NCI-H2171 treated with DMSO at 0.1 percent for 48 hours (cell line): ENCODE measurements around the gene LHX2.

Experiments
- DNase-seq: peaks from one replicate; lab custom pipeline; 2025; lab: John Stamatoyannopoulos, UW

The LHX2 gene

DNA sequence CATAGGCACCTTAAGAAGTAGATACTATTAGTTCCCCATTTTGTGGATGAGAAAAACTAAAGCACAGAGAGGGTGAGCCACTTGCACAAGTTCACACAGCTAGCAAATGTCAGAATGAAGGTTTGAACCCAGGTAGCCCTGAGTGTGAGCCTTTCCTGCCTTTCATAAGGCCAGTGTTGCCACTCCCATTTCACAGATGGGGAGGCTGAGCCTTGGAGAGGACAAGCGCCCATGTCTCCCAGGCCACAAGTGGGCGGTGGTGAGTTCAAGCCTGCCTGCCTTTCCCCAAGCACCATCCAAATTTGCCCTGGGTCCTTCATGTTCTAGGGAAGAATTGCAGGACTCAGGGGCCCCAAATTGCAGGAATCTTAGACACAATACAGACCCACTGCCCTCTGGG, 50.6 kb downstream of the LHX2 start:
- DNase-seq, result no peak

DNA sequence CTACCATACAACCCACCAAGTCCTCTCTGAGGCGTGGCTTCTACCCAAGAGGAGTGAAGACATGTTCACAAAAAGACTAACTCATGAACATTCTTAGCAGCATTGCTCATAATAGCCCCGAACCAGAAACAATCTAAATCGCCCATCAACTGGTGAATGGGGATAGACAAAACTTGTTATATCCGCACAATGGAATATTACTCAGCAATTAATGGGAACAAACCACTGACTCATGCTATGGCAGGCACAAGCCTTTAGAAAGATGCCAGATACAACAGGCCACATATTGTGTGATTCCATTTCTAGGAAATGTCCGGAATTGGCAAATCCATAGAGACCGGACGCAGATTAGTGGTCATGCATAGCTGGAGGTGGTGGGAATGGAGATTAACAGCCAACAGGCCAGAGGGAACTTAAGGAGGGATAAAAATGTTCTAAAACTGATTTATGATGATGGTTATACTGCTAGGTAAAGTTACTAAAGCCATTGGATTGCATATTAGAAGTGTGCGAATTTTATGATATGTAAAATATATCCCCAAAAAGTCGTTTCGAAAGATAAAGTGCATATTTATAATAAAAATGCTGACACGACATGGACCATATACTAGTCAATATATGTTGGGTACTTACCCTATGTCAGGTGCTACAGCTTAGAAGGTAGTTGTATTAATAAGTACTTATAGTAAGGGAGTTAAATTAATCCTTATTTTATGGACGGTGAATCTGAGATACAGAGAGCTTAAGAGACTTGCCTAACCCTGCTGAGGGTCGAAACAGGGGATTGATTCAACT, 55.4 kb downstream of the LHX2 start:
- DNase-seq, result no peak

DNA sequence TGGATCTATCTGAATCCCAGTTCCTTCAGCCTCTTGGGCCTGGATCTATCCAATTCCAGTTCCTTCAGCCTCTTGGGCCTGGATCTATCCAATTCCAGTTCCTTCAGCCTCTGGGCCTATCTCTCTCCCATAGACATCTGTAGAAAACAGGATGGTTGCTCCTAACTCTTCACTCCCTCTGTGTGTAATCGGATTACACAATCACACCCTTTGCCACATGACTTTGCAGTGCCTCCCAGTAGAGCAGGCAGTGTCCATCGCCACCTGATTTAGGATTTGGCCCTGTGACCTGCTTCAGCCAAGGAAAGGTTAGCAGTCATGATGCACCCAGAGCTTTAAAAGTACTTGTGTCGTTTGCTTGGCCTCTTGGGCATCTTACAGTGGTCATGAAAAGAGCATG, 56.7 kb downstream of the LHX2 start:
- no peak for DNase-seq

DNA sequence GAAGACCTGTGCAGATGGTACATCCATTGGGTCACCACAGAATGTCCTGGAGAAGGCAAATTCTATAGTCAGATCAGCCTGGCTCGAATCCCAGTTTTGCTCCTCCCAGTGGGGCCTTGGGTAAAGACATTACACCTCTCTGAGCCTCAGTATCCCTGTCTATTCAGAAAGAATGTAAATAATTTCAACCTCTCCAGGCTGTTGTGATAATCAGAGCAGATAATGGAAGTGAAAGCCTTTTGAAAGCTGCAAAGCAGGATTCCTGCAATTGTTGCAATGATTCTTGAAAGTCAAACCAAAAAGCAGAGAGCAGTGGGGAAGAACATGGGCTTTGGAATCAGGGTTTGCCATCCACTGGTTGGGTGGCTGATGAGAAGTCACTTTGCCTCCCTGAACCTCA, 63.2 kb downstream of the LHX2 start:
- DNase-seq, result no peak

DNA sequence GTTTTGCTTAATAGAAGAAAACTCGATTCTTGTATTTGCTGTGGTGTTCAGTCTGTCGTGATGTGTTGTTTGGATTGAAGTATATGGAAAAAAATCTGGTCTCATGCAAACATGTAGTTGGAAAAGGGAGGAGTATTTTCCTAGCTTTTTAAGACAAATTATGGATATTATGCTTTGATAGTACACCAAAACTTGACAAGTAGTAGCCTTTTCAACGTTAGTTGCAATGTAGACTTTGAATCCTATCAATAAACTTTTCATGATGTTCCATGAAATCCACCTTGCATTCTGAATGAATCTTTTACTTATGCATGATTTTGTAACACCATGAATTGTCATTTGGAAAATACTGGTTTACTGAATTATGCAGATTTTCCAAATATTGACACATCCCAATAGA, 64.2 kb downstream of the LHX2 start:
- DNase-seq, result no peak

DNA sequence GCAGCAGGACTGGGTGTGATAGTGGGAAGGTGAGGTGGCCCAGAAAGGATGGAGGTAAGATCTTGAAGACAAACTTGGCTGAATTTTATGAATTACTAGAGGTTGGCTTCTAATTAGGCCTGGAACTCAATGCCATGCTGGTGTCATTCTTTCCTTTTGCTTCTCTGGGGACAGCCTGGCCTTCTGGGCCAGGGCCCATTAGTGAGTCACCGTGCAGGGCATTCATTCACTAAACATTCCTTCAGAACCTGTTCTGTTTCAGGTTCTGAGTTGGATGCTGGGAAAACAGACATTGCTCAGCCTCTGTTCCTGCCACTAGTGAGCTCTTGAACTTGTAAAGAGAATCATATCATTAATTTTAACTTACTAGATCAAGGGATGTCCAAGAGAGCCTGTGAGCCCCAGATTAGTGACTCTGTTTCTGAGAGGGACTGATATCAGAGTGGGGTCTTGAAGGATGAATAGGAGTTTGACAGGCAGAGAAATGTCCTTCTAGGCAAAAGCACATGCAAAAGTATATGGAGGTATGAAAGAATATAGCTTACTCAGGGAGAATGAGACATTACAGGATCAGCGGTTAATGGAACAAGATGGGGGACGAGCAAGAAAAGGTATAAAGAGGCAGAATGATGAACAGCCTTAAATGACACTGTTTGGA, 66.5 kb downstream of the LHX2 start:
- DNase-seq, result no peak

DNA sequence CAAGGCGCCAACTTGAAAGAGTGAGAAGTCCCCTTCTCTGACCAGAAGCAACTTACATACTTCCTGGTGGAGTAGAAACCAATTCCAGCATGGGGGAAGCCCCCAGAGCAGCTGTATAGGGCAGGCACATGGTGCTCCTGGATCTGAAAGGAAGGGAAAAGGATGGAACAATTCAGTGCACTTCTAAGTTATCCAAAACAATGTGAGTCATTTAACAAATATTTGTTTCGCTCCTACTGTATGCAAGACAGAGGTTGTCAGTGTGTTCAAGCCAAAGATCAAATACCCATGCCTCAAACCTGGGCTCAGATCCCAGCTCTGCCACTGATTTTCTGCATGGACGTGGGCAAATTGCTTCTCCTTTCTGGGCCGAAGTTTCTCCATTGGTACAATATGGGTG, 67.1 kb downstream of the LHX2 start:
- DNase-seq, result no peak

DNA sequence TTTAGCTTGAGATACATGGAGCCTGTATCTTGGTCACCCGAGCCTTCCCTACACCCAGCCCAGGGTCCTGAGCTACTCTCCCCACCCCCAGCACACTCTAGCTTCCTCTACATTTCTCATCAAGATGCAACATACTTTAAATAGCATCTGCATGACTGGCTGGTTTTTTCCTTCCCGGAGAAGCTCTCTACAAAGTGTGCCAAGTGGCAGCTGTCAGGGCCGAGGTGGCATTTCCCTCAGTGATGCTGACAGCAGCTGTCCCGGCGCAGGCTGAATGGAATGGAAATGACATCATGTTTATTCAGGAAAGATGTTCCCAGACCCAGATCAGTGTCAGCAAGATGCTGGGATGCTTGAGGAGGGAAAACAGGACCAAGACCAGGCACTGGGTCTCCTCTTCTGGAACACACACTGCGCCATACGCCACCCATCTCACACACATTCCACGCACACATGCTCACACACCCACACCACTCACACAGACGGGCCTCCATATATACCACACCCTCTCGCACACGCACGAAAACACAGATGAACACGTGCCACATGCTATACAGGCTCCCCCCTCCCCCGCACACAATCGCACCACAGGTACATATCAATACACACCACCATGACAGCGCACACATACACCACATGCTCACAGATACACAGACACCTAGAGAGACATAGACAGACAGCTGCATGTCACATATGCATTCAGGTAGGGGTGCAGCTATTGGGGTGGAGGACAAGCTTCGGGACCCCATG, 67.8 kb downstream of the LHX2 start:
- peak; percentile 95 for DNase-seq

DNA sequence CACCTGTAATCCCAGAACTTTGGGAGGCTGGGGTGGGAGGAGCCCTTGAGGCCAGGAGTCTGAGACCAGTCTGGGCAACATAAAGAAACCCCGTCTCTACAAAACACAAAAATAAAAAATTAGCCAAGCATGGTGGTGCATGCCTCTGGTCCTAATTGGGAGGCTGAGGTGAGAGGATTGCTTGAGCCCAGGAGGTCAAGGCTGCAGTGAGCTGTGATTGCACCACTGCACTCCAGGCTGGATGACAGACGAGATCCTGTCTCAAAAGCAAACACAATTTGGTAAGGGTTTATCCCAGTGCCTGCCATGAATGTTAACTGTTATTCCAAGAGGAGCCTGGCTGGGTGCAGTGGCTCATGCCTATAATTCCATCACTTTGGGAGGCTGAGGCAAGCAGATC, 71.1 kb downstream of the LHX2 start:
- DNase-seq, result no peak
